GM18519 (cell line): ENCODE measurements around the gene NRL.

Experiments
- ATAC-seq: cut with Tn5 transposase; IDR thresholded peaks from one replicate; pipeline ENCODE4 v1.9.1; 2021; ENCODE audit warnings: mild to moderate bottlenecking, moderate library complexity; ENCODE audit not compliant: unreplicated experiment, low FRiP score

Gene NRL

DNA sequence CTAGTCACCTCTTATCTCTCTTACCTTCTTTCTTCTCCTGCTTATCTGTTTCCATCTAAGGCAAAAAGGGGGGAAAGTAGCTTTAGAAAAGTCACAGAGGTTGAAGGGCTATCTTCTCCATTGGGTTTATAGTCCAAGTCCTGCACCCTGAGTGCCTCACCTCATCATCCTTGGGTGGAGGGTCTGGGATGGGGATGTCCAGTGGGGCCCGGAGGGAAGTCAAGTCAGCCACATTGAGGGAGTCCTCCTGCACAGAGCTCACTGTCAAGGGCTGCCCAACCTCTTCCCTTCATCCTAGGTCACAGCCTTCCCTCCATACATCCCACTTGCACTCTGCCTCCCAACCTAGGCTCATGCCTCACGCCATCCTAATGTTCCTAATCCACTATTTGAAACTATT, 30.5 kb upstream of the NRL start:
- ATAC-seq = no peak

- ATAC-seq = no peak
Observed at GRCh38 chr14:24144451-24144850, 29.7 kb upstream of the NRL start.

DNA sequence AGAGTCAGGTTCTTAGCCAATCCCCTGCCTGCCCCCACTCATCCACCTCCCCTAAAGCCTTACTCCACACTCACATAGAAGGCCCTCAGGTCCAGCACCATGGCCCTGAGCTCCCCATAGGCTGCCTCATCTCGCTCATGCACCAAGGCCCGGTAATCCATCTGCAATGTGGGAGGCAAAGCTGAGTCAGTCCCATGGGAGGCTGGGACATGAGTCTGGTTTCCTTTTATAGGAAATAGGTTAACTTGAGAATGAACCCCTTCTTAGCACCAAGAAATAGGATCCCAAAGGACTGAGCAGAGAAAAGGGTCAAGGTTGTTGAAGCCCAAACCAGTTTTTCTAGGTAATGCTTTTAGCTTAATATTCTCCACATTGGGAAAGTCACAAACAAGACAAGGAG, 28.8 kb upstream of the NRL start:
- ATAC-seq = no peak

DNA sequence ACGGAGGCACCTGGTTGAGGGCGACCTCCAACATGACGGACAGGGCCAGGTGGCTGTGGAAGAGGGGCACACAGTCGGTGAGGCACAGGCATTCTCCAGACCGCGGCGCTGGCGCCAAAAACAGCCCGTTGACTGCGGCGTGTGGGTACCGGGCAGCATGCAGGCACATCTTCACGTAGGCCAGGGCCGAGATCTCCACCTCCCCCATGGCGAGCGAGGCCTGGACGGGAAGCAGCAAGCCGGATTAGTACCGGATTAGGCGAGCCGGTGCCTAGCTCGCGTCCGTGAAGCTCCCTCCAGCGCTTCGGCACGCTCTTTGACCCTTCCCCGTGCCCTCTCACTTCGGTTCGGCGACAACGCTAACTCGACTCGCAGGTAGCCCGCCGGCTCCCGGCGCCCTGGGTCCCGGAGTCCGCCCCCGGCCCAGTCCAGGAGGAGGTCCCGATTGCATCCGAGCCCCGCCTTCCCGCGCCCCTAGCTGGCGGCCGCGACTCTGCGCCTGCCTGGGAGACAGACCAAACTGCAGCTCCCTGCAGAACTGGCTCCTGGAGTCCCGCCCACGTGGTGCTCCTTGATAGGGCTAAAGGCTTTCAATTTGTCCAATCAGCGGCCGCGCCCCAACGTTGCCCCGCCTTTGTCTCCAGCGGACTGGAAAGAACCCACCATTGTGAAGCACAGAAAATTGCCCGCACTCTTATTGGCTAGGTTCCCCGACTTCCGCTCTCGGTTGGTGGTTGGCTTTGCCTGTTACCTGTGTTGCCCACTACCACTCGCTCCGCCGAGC, 26.5 kb upstream of the NRL start, which contains the start of gene EMC9:
Gene EMC9, minus strand, starts transcription at position 495 of the 784 bp plus-strand sequence. Its CDS starts 287 bp downstream, at position 208.
- peak; percentile 76 for ATAC-seq

- no peak for ATAC-seq
Observed at GRCh38 chr14:24139272-24139934, 24.7 kb upstream of the NRL start.

GRCh38 chr14:24138396-24139271, 23.9 kb upstream of the NRL start:
- no peak for ATAC-seq

- no peak for ATAC-seq
Observed at GRCh38 chr14:24137529-24138395, 23.0 kb upstream of the NRL start.

GRCh38 chr14:24136684-24137528, 22.2 kb upstream of the NRL start:
- no peak for ATAC-seq

DNA sequence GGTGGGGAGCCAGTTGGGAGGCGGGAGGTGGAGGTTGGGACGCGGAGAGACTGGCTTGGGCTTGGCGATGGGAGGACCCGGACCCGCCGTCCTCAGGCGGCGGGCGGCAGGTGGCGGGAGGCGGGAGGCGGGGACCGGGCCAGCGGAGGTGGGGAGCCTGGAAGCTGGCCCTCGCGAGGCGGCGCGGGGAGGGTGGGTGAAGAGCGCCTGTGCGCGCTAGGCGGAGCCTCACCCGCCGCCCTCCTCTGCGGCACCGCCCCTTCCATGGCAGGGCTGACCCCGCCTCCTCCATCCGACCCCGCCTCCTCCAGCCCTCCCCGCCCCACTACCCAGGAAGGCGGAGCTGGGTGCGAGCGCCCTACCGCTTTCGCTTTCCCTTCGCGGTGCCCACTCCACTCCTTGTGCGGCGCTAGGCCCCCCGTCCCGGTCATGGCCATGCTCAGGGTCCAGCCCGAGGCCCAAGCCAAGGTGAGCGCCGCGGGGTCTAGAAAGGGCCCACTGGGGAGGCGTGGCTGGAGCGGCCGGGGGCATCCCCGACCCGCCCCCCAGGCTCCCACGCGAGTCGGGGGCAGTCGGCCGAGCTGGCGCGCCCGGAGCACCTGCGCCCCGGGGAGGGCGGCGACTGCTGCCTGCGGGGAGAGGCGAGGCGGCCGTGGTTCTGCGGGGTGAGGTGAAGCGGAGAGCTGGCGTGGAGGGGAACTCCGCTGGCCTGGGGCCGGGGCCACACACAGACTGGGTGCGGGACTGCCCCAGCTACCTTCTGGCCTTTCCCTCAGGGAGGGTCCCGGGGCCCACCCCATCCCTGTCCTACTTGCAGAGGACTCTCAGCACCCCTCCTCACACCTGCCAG, 21.3 kb upstream of the NRL start, which contains the start of gene PSME1:
Gene PSME1, plus strand, starts transcription at position 361 of the 850 bp plus-strand sequence. Its CDS starts 69 bp downstream, at position 430.
- peak; percentile 64 for ATAC-seq

GRCh38 chr14:24135584-24135833, 20.8 kb upstream of the NRL start:
- ATAC-seq = peak; percentile 6

- no peak for ATAC-seq
Observed at GRCh38 chr14:24133735-24134134, 19.0 kb upstream of the NRL start.

DNA sequence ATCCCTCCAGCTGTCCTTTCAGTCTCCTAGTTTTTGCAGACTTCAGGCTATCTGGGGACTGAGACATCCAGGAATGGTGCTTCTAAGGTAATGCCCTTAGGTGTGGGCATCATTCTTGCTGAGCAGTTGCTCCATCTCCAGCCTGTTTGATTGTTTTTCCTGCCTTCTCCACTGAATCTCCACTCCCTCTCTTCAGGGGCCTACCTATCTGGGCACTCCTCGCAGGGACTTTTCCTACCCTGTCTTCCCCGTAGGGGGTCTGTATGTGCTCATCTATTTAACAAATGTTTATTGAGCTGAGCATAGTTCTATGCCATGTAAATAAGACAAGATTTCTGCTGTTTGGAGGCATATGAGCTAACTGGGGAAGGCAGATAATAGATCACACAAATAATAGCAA, 18.2 kb upstream of the NRL start:
- ATAC-seq = no peak

DNA sequence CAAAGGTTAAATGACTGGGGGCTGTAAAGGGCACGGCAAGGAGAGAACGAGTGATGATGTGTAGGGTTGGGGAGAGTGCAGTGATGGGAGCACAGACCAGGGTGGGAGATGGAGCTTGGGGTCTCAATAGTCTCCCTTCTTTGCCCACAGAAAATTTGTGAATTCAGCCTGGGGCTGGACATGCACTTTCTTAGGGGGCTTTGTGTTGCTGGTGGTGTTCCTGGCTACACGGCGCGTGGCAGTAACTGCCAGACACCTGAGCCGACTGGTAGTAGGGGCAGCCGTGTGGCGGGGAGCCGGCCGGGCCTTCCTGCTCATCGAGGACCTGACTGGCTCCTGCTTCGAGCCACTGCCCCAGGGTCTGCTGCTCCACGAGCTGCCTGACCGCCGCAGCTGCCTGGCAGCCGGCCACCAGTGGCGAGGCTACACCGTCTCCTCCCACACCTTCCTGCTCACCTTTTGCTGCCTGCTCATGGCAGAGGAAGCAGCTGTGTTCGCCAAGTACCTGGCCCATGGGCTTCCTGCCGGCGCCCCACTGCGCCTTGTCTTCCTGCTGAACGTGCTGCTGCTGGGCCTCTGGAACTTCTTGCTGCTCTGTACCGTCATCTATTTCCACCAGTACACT, 17.4 kb upstream of the NRL start:
- ATAC-seq = no peak

- ATAC-seq = no peak
Observed at GRCh38 chr14:24131549-24131966, 16.8 kb upstream of the NRL start.

- ATAC-seq = no peak
Observed at GRCh38 chr14:24130717-24131548, 16.2 kb upstream of the NRL start.

DNA sequence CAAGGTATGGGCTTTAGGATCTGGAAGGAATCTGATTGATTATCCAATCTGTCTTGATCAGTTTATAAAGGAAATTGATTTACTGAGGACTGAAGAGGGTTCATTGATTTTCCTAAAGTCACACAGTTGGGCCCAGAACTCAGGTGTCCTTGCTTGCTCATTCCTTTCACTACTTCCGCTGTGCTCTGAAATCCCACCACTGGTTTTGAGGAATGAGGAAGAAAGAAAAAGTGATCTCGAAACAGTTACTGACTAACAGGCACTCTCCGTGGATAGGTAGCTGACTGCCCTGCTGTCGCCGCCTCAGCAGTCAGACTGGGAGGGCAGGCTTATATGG, 15.6 kb upstream of the NRL start, which contains the start of gene FITM1:
Gene FITM1, plus strand, starts transcription at position 280 of the 337 bp plus-strand sequence. CDS start 905 bp downstream, outside the sequence.
- ATAC-seq = no peak

- ATAC-seq = no peak
Observed at GRCh38 chr14:24129410-24129998, 14.8 kb upstream of the NRL start.
